ENCODE measurements around the gene CELA3B. TPM values are rescaled to one million over a fixed set of nuclear protein-coding genes. Genes with fewer than 3 reads are reported as not detected.
"Not testable (repeated sequence)": the region's sequence is repeated elsewhere in the genome, so short reads cannot be mapped to it uniquely, and the experiment has no call there.

CELA3B gene
- total RNA-seq, 1 experiment from 2014 or later, result 4.4 TPM

DNA sequence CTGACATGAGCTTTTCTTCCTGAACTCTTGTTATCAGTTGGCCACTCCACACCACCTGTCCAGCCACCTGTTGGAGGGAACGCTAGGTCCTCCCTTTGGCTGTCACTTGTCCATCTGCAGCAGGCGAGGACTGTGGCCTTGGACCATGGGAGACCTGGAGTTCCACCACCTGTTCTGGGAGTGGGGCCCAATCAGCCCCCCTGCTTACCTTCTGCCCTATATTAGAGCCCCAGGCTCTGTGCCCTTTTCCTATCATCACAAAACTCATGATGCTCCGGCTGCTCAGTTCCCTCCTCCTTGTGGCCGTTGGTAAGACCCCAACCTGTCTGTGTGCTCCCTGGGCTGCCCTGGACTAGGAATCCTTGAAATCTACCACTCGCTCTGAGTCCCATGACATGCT lies 24.6 kb downstream of the CELA3B start, which contains the start of gene CELA3A:
Gene CELA3A (plus strand): TSS at position 249 of the 400 bp plus-strand sequence. CDS start 18 bp downstream, at position 267.
- TF ChIP-seq HMGA2 (CRISPR knock-in tag; IDR thresholded peaks at IDR 0.05), result no peak
- no peak for TF ChIP-seq ATF1 (CRISPR knock-in tag; IDR thresholded peaks at IDR 0.05)
- no peak for TF ChIP-seq JAZF1 (CRISPR knock-in tag; IDR thresholded peaks at IDR 0.05)
- TF ChIP-seq ZNF281 (CRISPR knock-in tag; IDR thresholded peaks at IDR 0.05), result no peak
- TF ChIP-seq, protein P1, sequence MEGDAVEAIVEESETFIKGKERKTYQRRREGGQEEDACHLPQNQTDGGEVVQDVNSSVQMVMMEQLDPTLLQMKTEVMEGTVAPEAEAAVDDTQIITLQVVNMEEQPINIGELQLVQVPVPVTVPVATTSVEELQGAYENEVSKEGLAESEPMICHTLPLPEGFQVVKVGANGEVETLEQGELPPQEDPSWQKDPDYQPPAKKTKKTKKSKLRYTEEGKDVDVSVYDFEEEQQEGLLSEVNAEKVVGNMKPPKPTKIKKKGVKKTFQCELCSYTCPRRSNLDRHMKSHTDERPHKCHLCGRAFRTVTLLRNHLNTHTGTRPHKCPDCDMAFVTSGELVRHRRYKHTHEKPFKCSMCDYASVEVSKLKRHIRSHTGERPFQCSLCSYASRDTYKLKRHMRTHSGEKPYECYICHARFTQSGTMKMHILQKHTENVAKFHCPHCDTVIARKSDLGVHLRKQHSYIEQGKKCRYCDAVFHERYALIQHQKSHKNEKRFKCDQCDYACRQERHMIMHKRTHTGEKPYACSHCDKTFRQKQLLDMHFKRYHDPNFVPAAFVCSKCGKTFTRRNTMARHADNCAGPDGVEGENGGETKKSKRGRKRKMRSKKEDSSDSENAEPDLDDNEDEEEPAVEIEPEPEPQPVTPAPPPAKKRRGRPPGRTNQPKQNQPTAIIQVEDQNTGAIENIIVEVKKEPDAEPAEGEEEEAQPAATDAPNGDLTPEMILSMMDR (IDR thresholded peaks at IDR 0.05), result no peak
- TF ChIP-seq, protein P2, sequence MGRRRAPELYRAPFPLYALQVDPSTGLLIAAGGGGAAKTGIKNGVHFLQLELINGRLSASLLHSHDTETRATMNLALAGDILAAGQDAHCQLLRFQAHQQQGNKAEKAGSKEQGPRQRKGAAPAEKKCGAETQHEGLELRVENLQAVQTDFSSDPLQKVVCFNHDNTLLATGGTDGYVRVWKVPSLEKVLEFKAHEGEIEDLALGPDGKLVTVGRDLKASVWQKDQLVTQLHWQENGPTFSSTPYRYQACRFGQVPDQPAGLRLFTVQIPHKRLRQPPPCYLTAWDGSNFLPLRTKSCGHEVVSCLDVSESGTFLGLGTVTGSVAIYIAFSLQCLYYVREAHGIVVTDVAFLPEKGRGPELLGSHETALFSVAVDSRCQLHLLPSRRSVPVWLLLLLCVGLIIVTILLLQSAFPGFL (CRISPR knock-in tag; IDR thresholded peaks at IDR 0.05; ENCODE audit: borderline replicate concordance), result no peak
- no peak for TF ChIP-seq ZMAT4 (CRISPR knock-in tag; IDR thresholded peaks at IDR 0.05)
- TF ChIP-seq EMX1 (CRISPR knock-in tag; IDR thresholded peaks at IDR 0.05), result no peak
- no peak for TF ChIP-seq RORB (CRISPR knock-in tag; IDR thresholded peaks at IDR 0.05)
- no peak for TF ChIP-seq IRF1 (CRISPR knock-in tag; IDR thresholded peaks at IDR 0.05)
- no peak for TF ChIP-seq SOX15 (CRISPR knock-in tag; IDR thresholded peaks at IDR 0.05)
- no peak for TF ChIP-seq GABPB1 (CRISPR knock-in tag; IDR thresholded peaks at IDR 0.05)
- no peak for TF ChIP-seq ZNF671 (CRISPR knock-in tag; IDR thresholded peaks at IDR 0.05)
- no peak for TF ChIP-seq TCF7 (CRISPR knock-in tag; IDR thresholded peaks at IDR 0.05; ENCODE audit: low read depth)
- TF ChIP-seq, protein P3, sequence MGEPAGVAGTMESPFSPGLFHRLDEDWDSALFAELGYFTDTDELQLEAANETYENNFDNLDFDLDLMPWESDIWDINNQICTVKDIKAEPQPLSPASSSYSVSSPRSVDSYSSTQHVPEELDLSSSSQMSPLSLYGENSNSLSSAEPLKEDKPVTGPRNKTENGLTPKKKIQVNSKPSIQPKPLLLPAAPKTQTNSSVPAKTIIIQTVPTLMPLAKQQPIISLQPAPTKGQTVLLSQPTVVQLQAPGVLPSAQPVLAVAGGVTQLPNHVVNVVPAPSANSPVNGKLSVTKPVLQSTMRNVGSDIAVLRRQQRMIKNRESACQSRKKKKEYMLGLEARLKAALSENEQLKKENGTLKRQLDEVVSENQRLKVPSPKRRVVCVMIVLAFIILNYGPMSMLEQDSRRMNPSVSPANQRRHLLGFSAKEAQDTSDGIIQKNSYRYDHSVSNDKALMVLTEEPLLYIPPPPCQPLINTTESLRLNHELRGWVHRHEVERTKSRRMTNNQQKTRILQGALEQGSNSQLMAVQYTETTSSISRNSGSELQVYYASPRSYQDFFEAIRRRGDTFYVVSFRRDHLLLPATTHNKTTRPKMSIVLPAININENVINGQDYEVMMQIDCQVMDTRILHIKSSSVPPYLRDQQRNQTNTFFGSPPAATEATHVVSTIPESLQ (CRISPR knock-in tag; IDR thresholded peaks at IDR 0.05), result no peak
- no peak for TF ChIP-seq ELF4 (CRISPR knock-in tag; IDR thresholded peaks at IDR 0.05; ENCODE audit: low read depth)
- ChIA-PET POLR2A (no interaction called here), CTCF (no interaction called here)
- Mint-ChIP-seq H3K27ac (no peak within 1 kb of the TSS; the same call in 1 of the 2 replicates), H3K4me3 (no peak within 1 kb of the TSS), H3K4me1 (peaks cover 13% of the 10 kb centered on the region), H3K9me3 (no peaks in the 10 kb centered on the region), H3K27me3 (ENCODE audit: low read depth) (no peaks in the 10 kb centered on the region), H3K36me3 (no peaks in the 10 kb centered on the region)
- ATAC-seq (no peak), DNase-seq (ENCODE audit: low spot score) (no peak)

- H3K4me1 Mint-ChIP-seq; H3K9me3 Mint-ChIP-seq; POLR2A ChIA-PET; H3K4me3 Mint-ChIP-seq; H3K27me3 Mint-ChIP-seq (ENCODE audit: low read depth); CTCF ChIA-PET; ATAC-seq; H3K36me3 Mint-ChIP-seq; DNase-seq (ENCODE audit: low spot score); H3K27ac Mint-ChIP-seq: not testable (repeated sequence)
Observed at GRCh38 chr1:22002461-22002860, 25.6 kb downstream of the CELA3B start.

- H3K4me1 Mint-ChIP-seq; DNase-seq (ENCODE audit: low spot score); H3K36me3 Mint-ChIP-seq; H3K4me3 Mint-ChIP-seq; H3K27me3 Mint-ChIP-seq (ENCODE audit: low read depth); POLR2A ChIA-PET; H3K27ac Mint-ChIP-seq; ATAC-seq; H3K9me3 Mint-ChIP-seq: not testable (repeated sequence)
- CTCF ChIA-PET, result interaction anchor here (0.6 kb wide), 1 partner anchor 165 kb away, joined by 6 read pairs; no protein-coding TSS in a partner anchor
Observed at GRCh38 chr1:22002875-22003274, 26.1 kb downstream of the CELA3B start.

DNA sequence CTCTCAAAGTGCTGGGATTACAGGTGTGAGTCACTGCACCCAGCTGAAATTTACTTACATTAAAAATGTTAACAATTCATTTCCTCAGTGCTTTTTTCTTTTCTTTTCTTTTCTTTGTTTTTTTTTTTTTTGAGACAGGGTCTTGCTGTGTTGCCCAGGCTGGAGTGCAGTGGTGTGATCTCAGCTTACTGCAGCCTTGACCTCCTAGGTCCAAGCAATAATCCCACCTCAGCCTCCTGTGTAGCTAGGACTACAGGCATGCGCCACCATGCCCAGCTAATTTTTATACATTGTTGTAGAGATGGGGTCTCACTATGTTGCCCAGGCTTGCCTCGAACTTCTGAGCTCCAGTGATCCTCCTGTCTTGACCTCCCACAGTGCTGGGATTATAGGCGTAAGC lies 27.1 kb downstream of the CELA3B start:
- H3K9me3 Mint-ChIP-seq; H3K4me1 Mint-ChIP-seq; POLR2A ChIA-PET; ATAC-seq; DNase-seq (ENCODE audit: low spot score); H3K36me3 Mint-ChIP-seq; H3K27me3 Mint-ChIP-seq (ENCODE audit: low read depth); H3K4me3 Mint-ChIP-seq; H3K27ac Mint-ChIP-seq: not testable (repeated sequence)
- CTCF ChIA-PET, result interaction anchor here (0.7 to 0.9 kb wide), 2 partner anchors 25 to 734 kb away, joined by 3 read pairs; no protein-coding TSS in a partner anchor

Data from WTC11 (cell line).